ENCODE results near the gene IL23R.

Gene IL23R, protein sequence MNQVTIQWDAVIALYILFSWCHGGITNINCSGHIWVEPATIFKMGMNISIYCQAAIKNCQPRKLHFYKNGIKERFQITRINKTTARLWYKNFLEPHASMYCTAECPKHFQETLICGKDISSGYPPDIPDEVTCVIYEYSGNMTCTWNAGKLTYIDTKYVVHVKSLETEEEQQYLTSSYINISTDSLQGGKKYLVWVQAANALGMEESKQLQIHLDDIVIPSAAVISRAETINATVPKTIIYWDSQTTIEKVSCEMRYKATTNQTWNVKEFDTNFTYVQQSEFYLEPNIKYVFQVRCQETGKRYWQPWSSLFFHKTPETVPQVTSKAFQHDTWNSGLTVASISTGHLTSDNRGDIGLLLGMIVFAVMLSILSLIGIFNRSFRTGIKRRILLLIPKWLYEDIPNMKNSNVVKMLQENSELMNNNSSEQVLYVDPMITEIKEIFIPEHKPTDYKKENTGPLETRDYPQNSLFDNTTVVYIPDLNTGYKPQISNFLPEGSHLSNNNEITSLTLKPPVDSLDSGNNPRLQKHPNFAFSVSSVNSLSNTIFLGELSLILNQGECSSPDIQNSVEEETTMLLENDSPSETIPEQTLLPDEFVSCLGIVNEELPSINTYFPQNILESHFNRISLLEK

DNA sequence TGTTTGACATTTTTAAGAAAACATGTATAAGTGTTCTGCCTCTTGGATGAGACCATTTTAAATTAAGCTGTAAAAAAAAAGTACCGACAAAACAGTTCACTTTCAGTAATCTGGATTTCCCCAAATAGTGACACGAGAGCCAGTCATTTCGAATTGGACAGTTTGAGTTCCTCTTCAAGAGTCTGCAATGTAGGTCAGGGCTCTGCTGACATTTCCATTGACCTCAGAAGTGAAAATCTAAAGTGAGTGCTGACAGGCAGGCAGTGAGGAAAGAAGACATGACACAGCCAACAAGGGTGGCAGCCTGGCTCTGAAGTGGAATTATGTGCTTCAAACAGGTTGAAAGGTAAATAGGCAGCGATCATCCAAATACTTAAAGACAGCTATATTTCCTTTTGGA is at the start of gene IL23R:
IL23R (plus strand) TSS at position 259 of the 400 bp plus-strand sequence. CDS start 1,667 bp downstream, outside the sequence.
- no peak within 1 kb of the TSS for H3K4me3 ChIP-seq (ENCODE audit: low read length)

DNA sequence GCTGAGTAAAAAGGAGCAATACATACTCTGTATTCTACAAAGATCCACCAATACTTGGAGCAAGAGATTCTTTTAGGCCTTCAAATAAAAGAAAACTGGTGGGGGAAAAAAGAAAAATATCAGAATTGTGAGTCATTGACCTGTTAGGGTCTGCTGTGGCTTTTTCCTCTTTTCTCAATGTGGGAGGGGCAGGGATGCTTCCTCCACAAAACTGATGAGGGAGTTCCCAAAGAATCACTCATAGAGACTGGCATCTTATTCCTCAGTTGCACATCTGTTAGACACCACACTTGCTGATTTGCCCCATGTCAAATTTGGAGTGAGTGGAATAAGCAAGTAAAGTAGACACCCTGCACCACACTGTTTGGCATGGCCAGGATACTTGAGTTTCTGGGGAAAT is 48.1 kb upstream of the IL23R start:
- no peaks in the 10 kb centered on the region for H3K27me3 ChIP-seq (ENCODE audit: insufficient read depth, low read length)
- H3K4me3 ChIP-seq (ENCODE audit: low read length), result no peak overlapping the region
- no peaks in the 10 kb centered on the region for H3K9me3 ChIP-seq (ENCODE audit: low read length)
- H3K4me1 ChIP-seq (ENCODE audit: insufficient read depth, low read length), result no peaks in the 10 kb centered on the region
- no peak overlapping the region for H2AFZ ChIP-seq (ENCODE audit: low read depth, low read length)
- H3K36me3 ChIP-seq (ENCODE audit: insufficient read depth, low read length), result no peaks in the 10 kb centered on the region

More for the DNA sequence above, at the start of gene IL23R:
- no peaks in the 10 kb centered on the region for H3K27me3 ChIP-seq (ENCODE audit: insufficient read depth, low read length)
- peaks cover 6% of the 10 kb centered on the region for H3K4me1 ChIP-seq (ENCODE audit: insufficient read depth, low read length)
- H3K9me3 ChIP-seq (ENCODE audit: low read length), result no peaks in the 10 kb centered on the region
- no peaks in the 10 kb centered on the region for H3K36me3 ChIP-seq (ENCODE audit: insufficient read depth, low read length)
- H2AFZ ChIP-seq (ENCODE audit: low read depth, low read length), result no peak within 1 kb of the TSS

DNA sequence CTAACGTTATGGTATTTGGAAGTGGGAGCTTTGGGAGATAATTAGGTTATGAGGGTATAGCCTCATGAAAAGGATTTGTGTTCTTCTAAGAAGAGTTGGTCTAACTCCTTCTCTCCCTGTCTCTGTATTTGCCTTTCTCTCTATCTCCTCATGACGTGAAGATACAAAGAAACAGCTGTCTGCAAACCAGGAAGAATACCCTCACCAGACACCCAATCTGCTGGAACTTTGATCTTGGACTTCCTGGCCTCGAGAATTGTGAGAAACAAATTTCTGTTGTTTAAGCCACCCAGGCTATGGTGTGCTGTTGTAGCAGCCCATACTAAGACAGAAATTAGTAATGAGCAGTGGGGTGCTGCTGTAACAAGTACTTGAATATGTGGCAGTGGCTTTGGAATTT is 47.6 kb upstream of the IL23R start:
- Histone ChIP-seq H3K9me3 (ENCODE audit: low read length) (no peaks in the 10 kb centered on the region), H3K4me3 (ENCODE audit: low read length) (no peak overlapping the region), H2AFZ (ENCODE audit: low read depth, low read length) (no peak overlapping the region), H3K4me1 (ENCODE audit: insufficient read depth, low read length) (no peaks in the 10 kb centered on the region), H3K36me3 (ENCODE audit: insufficient read depth, low read length) (no peaks in the 10 kb centered on the region), H3K27me3 (ENCODE audit: insufficient read depth, low read length) (no peaks in the 10 kb centered on the region)

DNA sequence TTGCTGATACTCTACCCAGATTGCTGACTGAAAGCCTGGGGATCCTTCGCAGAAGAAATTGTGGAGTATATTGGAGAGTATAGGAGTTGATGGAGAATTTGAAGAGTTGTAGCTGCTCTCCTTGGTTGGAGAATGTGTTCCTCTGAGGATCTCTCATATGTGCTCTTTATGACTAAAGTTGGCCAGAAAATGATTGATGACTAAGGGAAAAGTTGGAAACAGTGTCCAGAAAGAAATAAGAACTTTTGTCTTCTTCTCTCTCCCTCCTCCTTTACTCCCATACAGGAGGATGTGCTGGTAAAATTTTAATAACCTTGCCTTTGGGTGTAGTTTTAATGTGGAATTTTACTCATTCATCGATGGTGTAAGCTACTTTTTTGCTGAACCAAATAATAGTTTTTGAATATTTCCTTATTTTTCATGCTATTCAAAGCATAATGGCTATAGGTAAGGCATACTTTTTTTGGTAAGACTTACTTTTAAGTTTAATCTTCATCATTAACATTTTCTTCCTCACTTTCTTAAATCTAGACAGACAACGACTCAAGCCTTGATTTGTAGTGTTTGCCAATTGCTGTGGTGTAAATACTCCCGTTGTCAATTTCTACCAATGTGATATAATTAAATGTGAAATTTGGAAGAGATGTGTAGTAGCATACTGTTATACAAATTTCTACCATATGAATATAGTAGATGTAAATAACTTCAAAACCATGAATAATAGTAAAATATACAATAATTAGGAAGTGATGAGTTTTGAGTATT is 45.2 kb upstream of the IL23R start:
- Histone ChIP-seq H3K4me3 (ENCODE audit: low read length) (no peak overlapping the region), H3K36me3 (ENCODE audit: insufficient read depth, low read length) (no peaks in the 10 kb centered on the region), H3K27me3 (ENCODE audit: insufficient read depth, low read length) (no peaks in the 10 kb centered on the region), H2AFZ (ENCODE audit: low read depth, low read length) (no peak overlapping the region), H3K4me1 (ENCODE audit: insufficient read depth, low read length) (no peaks in the 10 kb centered on the region), H3K9me3 (ENCODE audit: low read length) (no peaks in the 10 kb centered on the region)

DNA sequence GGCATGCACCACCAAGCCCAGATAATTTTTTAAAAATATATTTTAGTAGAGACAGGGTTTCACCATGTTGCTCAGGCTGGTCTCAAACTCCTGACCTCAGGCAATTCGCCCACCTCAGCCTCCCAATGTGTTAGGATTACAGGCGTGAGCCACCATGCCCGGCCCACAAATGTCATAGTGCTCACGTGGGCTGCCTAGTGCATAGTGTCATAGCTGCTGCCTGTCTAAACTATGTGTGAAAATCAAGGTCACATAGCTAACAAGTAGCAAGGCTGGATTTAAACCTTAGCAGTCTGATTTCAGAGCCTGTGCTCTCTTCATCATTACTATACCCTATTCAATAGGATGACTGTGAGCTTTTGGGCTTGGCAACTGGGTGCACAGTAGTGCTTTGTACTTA is 41.8 kb upstream of the IL23R start:
- Histone ChIP-seq H3K9me3 (ENCODE audit: low read length) (no peaks in the 10 kb centered on the region), H3K4me3 (ENCODE audit: low read length) (no peak overlapping the region), H2AFZ (ENCODE audit: low read depth, low read length) (no peak overlapping the region), H3K4me1 (ENCODE audit: insufficient read depth, low read length) (no peaks in the 10 kb centered on the region), H3K27me3 (ENCODE audit: insufficient read depth, low read length) (no peaks in the 10 kb centered on the region), H3K36me3 (ENCODE audit: insufficient read depth, low read length) (no peaks in the 10 kb centered on the region)

DNA sequence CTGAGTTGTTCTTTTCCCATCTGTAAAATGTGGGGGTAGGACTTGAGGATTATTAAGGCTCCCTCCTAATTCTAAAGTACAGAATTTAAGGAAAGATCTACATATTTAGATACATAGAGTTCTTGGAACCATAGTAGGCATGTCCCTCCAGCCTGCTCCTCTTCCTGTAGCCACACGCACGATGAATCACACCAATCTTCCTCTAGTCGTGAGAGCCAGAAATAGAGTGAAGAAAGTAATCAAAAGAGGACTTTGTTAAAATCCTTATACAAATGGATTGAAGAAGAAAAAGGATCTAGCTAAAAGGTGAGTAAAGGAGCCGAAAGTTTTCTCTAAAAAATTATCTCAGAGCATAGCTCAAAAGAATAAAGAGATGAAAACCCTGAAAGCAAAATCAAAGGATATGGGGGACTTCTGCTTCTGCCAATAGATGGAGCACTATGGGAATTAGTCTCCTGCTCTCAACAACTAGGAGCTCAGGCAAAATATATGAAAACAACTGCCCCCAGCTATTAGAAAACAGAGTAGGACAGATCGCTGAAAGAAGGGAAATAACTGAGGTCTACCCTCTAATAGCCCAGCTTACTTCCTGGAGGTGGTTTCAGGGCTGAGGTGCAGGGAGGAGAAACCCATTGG is 40.0 kb upstream of the IL23R start:
- Histone ChIP-seq H3K4me1 (ENCODE audit: insufficient read depth, low read length) (no peaks in the 10 kb centered on the region), H2AFZ (ENCODE audit: low read depth, low read length) (no peak overlapping the region), H3K27me3 (ENCODE audit: insufficient read depth, low read length) (no peaks in the 10 kb centered on the region), H3K36me3 (ENCODE audit: insufficient read depth, low read length) (no peaks in the 10 kb centered on the region), H3K4me3 (ENCODE audit: low read length) (no peak overlapping the region), H3K9me3 (ENCODE audit: low read length) (no peaks in the 10 kb centered on the region)

DNA sequence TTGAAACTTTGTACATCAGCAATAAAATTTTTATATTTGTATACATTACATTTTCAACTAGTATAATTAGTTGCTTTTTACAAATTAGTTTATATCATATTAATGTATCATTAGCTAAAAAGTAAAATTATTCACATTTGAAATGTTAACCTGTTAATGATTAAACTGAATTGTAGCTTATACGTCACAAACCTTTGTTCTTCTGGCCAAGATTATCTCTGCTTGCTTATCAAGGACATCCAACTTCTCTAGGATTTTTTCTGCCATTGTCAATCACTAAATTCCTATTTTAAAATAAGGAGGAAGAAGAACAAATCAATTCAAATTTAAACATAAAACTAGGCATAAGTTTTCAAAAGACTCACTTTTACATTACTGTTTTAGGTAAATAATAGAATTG is 39.3 kb upstream of the IL23R start:
- no peak overlapping the region for H2AFZ ChIP-seq (ENCODE audit: low read depth, low read length)
- H3K4me3 ChIP-seq (ENCODE audit: low read length), result no peak overlapping the region
- H3K9me3 ChIP-seq (ENCODE audit: low read length), result no peaks in the 10 kb centered on the region
- no peaks in the 10 kb centered on the region for H3K27me3 ChIP-seq (ENCODE audit: insufficient read depth, low read length)
- no peaks in the 10 kb centered on the region for H3K4me1 ChIP-seq (ENCODE audit: insufficient read depth, low read length)
- H3K36me3 ChIP-seq (ENCODE audit: insufficient read depth, low read length), result no peaks in the 10 kb centered on the region

DNA sequence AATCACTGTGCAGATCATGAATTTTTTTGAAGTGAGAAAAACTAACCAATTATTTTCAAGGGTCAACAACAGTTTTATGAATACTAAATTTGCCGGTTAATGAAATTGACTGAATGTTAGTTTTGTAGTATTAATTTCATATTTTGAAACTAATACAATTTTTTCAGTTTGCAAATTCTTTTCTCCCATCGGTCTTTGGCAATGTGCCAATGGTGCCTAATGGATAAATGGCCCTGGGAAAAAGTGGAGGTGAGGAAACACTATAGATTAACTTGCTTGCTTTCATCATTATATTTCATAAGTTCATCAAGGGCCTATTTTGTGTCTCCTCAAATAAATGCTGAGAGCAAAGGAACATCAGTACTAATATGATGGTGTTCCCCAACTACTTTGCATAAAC is 35.6 kb upstream of the IL23R start:
- H3K4me1 ChIP-seq (ENCODE audit: insufficient read depth, low read length), result peaks cover 5% of the 10 kb centered on the region
- no peaks in the 10 kb centered on the region for H3K9me3 ChIP-seq (ENCODE audit: low read length)
- H3K4me3 ChIP-seq (ENCODE audit: low read length), result no peak overlapping the region
- H3K27me3 ChIP-seq (ENCODE audit: insufficient read depth, low read length), result no peaks in the 10 kb centered on the region
- H3K36me3 ChIP-seq (ENCODE audit: insufficient read depth, low read length), result no peaks in the 10 kb centered on the region
- H2AFZ ChIP-seq (ENCODE audit: low read depth, low read length), result no peak overlapping the region

DNA sequence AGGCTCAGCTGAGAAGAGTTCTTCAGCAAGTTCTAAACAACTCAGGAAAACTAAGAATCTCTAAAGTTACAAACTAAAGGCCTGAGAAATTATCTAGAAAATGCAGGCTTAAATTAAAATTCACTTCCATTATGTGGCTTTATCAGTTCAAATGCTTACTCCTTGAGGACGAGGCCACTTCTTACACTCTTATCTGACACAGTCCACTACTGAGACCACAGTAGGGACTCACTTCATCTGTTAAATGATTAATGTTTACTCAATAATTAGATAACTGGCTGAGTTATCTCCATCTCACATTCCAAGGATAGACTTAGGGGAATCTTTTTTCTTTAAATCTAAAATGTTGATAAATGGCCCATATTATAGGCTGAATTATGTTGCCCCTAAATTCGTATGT is 33.1 kb upstream of the IL23R start:
- Histone ChIP-seq H3K4me1 (ENCODE audit: insufficient read depth, low read length) (peaks cover 11% of the 10 kb centered on the region), H2AFZ (ENCODE audit: low read depth, low read length) (no peak overlapping the region), H3K36me3 (ENCODE audit: insufficient read depth, low read length) (no peaks in the 10 kb centered on the region), H3K4me3 (ENCODE audit: low read length) (no peak overlapping the region), H3K9me3 (ENCODE audit: low read length) (no peaks in the 10 kb centered on the region), H3K27me3 (ENCODE audit: insufficient read depth, low read length) (no peaks in the 10 kb centered on the region)

DNA sequence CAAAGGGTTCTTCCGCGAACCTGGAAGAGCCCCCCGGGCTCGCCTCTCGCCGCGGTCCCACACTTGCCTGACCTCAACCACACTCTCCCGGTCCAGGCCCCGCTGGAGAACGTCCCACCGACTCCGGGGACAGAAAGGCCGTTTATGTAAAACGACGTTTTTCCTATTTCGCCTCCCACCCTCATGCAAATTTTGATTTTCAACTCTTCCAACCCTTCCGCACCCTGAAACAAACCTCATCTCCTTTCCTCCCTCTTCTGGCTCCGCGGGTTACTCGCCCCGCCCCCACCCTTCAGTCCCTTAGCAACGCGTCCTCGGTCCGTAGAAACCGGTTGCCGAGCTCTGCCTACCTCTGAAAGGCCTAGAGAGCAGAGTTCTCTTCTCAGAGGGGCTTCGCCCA is 31.6 kb upstream of the IL23R start, which contains the start of gene C1orf141:
C1orf141 (minus strand) TSS at position 276 of the 400 bp plus-strand sequence. CDS start 7,730 bp downstream, outside the sequence.
- Histone ChIP-seq H2AFZ (ENCODE audit: low read depth, low read length) (no peak within 1 kb of the TSS), H3K4me3 (ENCODE audit: low read length) (no peak within 1 kb of the TSS), H3K36me3 (ENCODE audit: insufficient read depth, low read length) (no peaks in the 10 kb centered on the region), H3K4me1 (ENCODE audit: insufficient read depth, low read length) (peaks cover 11% of the 10 kb centered on the region), H3K27me3 (ENCODE audit: insufficient read depth, low read length) (no peaks in the 10 kb centered on the region), H3K9me3 (ENCODE audit: low read length) (no peaks in the 10 kb centered on the region)

DNA sequence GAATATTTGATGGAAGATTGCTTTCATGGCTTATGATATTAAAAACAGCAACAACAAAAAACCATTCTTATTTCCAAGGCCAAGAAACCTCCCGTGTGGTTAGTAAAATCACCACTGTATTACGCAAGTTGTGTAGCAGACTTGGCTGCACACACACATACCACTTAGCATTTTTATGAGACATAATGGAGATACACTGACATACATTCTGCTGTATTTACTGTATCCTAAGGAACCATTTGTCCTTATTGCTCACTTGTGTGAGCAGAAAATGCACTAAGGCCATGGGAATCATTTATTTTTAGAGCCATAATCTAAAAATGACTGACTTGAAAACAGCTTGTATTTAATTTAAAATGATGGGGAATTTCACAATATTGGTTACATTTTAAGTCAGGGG is 30.9 kb upstream of the IL23R start:
- H3K4me1 ChIP-seq (ENCODE audit: insufficient read depth, low read length), result peaks cover 11% of the 10 kb centered on the region
- no peaks in the 10 kb centered on the region for H3K9me3 ChIP-seq (ENCODE audit: low read length)
- H2AFZ ChIP-seq (ENCODE audit: low read depth, low read length), result no peak overlapping the region
- no peaks in the 10 kb centered on the region for H3K27me3 ChIP-seq (ENCODE audit: insufficient read depth, low read length)
- H3K4me3 ChIP-seq (ENCODE audit: low read length), result no peak overlapping the region
- no peaks in the 10 kb centered on the region for H3K36me3 ChIP-seq (ENCODE audit: insufficient read depth, low read length)

DNA sequence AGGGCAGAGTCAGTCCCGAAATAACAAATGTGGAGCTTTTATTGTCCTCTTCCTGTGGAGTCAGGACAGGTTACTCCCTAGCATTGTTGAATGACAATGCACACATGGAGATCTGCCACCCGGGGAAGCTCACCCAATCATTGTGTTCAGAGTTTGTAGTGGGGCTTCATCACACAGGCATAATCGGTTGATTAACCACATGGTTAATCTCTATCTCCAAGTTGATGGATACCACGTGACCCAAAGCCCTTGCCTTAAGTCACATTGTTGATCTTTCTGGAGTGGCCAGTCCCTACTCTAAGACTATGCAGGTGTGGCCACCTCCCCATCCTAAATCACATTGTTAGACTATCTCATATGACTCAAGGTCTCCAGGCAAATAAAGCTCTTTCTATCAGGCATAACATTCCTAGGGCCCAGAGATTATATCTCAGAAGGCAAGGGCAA is 28.9 kb upstream of the IL23R start:
- no peak overlapping the region for H2AFZ ChIP-seq (ENCODE audit: low read depth, low read length)
- H3K36me3 ChIP-seq (ENCODE audit: insufficient read depth, low read length), result no peaks in the 10 kb centered on the region
- H3K27me3 ChIP-seq (ENCODE audit: insufficient read depth, low read length), result no peaks in the 10 kb centered on the region
- H3K9me3 ChIP-seq (ENCODE audit: low read length), result no peaks in the 10 kb centered on the region
- peaks cover 11% of the 10 kb centered on the region for H3K4me1 ChIP-seq (ENCODE audit: insufficient read depth, low read length)
- H3K4me3 ChIP-seq (ENCODE audit: low read length), result no peak overlapping the region
